Ascending aorta (tissue), 2 donors: ENCODE data around the gene MGAT3. TPM values are rescaled to one million over a fixed set of nuclear protein-coding genes. Genes with fewer than 3 reads are reported as not detected.

Source experiments
- DNase-seq, 2 donors: peaks; one replicate each; pipeline ENCODE4 v3.0.0-alpha.2; 2019; ENCODE audit warnings: low spot score in 2 of 2
- H3K27ac ChIP-seq, 2 donors: fragments of 200-600 bp; sonication (generic); one replicate each; pipeline ENCODE4 v1.5.1; 2016 to 2017; ENCODE audit warnings: mild to moderate bottlenecking in 1 of 2
- H3K27me3 ChIP-seq: fragments of 200-600 bp; sonication (generic); one replicate; pipeline ENCODE4 v1.5.1; 2017
- H3K36me3 ChIP-seq, 2 donors: fragments of 200-600 bp; sonication (generic); one replicate each; pipeline ENCODE4 v1.5.1; 2016
- H3K4me1 ChIP-seq, 2 donors: fragments of 200-600 bp; sonication (generic); one replicate each; pipeline ENCODE4 v1.5.1; 2016 to 2017; ENCODE audit warnings: mild to moderate bottlenecking in 1 of 2
- H3K4me3 ChIP-seq, 2 donors: fragments of 200-600 bp; sonication (generic); one replicate each; pipeline ENCODE4 v1.5.1; 2016 to 2017; ENCODE audit warnings: mild to moderate bottlenecking in 1 of 2
- H3K9me3 ChIP-seq, 2 donors: fragments of 200-600 bp; sonication (generic); one replicate each; pipeline ENCODE4 v1.5.1; 2016
- intact Hi-C: fragments of 100-400 bp; cut with DNase I; formaldehyde crosslinking; loops from one replicate; pipeline ENCODE4 v1.15.1; 2023
- total RNA-seq: library from RNA; depleted of rRNA; stranded (reverse); fragments of >200 nt; gene quantifications from one replicate; pipeline ENCODE4 v1.1.0, GENCODE V29; 2016
- TF ChIP-seq, protein P1 (sequence below), 3 experiments: fragments of 200-600 bp in 2 of 3; fragments of 450-650 bp in 1 of 3; sonication (generic) in 2 of 3; IDR thresholded peaks; one replicate each; pipeline ENCODE4 v1.5.1; 2016 to 2019; ENCODE audit warnings: antibody characterized with exemption in 3 of 3, mild to moderate bottlenecking in 1 of 3, moderate library complexity in 1 of 3

MGAT3 gene
- total RNA-seq, 1 donor from 2014 or later = 9.8 TPM

DNA sequence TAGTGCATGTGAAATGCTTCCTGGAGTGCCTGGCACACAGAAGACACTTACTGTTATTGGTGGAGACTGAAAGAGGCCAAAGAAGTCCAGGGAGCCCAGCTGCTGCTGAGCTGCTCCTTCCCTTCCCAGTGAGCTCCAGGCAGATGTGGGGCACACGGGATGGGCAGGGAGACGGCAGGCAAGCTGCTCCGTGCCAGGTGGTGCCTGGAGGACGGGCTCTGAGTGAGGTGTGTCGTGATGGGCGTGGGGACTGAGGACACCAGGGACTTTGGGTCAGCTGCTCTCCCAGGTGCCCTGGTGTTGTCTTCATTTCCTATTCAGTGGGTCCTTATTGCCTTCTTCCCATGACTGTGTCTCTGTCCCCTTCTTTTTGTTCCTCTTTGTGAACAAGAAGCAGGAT lies 37.7 kb upstream of the MGAT3 start:
- TF ChIP-seq, protein P1, sequence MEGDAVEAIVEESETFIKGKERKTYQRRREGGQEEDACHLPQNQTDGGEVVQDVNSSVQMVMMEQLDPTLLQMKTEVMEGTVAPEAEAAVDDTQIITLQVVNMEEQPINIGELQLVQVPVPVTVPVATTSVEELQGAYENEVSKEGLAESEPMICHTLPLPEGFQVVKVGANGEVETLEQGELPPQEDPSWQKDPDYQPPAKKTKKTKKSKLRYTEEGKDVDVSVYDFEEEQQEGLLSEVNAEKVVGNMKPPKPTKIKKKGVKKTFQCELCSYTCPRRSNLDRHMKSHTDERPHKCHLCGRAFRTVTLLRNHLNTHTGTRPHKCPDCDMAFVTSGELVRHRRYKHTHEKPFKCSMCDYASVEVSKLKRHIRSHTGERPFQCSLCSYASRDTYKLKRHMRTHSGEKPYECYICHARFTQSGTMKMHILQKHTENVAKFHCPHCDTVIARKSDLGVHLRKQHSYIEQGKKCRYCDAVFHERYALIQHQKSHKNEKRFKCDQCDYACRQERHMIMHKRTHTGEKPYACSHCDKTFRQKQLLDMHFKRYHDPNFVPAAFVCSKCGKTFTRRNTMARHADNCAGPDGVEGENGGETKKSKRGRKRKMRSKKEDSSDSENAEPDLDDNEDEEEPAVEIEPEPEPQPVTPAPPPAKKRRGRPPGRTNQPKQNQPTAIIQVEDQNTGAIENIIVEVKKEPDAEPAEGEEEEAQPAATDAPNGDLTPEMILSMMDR (IDR thresholded peaks at IDR 0.05) = no peak
- Histone ChIP-seq H3K36me3 (peaks cover 68 to 80% of the 10 kb centered on the region in 2 donors), H3K4me1 (no peaks in the 10 kb centered on the region), H3K9me3 (no peaks in the 10 kb centered on the region), H3K27me3 (no peaks in the 10 kb centered on the region), H3K4me3 (no peak overlapping the region), H3K27ac (no peak overlapping the region)
- no peak for DNase-seq
- intact Hi-C loops = no loop called here

DNA sequence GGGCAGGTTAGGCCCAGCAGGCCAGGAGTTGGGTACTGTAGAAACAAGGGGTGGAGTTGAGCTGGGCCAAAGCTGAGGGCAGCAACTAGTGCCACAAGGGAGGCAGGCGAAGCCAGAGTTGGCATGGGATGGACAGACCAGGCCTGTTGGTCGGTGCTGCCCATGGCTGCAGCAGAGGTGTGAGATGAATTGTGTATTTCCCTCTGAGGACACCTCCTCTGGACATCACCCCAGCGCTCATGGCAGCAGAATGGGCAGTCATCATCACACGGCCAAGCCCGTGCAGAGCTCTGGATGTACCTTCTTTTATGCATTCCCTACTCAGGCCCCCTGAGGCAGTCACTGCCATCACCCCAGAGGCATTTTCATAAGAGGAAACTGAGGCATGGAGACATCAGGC lies 36.9 kb upstream of the MGAT3 start:
- no peak for DNase-seq
- intact Hi-C loops = no loop called here

DNA sequence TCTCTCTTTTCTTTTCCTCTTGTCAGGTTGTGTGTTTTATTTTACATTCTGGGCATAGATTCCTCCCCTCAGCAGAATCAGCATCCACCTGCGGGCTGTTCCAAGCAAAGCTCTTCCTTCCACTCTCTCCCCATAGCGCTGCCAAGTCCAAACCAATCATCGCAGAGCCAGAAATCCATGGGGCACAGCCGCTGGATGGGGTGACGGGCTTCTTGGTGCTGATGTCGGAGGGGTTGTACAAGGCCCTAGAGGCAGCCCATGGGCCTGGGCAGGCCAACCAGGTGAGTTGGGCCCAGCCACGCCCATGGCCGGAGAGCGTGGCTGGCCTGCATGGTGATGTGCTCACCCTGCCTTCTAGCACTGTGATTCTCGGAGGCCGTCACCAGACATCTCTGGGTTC lies 35.1 kb upstream of the MGAT3 start:
- H3K4me1 ChIP-seq = no peaks in the 10 kb centered on the region
- no peak overlapping the region for H3K27ac ChIP-seq
- H3K4me3 ChIP-seq = no peak overlapping the region
- H3K27me3 ChIP-seq = no peaks in the 10 kb centered on the region
- TF ChIP-seq, protein P1 (IDR thresholded peaks at IDR 0.05) = no peak
- intact Hi-C loops = no loop called here
- H3K36me3 ChIP-seq = peaks cover 60 to 70% of the 10 kb centered on the region in 2 donors
- DNase-seq = no peak
- H3K9me3 ChIP-seq = no peaks in the 10 kb centered on the region

More for the DNA sequence above, 36.9 kb upstream of the MGAT3 start:
- no peaks in the 10 kb centered on the region for H3K27me3 ChIP-seq
- H3K4me1 ChIP-seq = no peaks in the 10 kb centered on the region
- no peak overlapping the region for H3K27ac ChIP-seq
- H3K4me3 ChIP-seq = no peak overlapping the region
- H3K9me3 ChIP-seq = no peaks in the 10 kb centered on the region
- TF ChIP-seq, protein P1 (IDR thresholded peaks at IDR 0.05) = no peak
- H3K36me3 ChIP-seq = peaks cover 68 to 84% of the 10 kb centered on the region in 2 donors

DNA sequence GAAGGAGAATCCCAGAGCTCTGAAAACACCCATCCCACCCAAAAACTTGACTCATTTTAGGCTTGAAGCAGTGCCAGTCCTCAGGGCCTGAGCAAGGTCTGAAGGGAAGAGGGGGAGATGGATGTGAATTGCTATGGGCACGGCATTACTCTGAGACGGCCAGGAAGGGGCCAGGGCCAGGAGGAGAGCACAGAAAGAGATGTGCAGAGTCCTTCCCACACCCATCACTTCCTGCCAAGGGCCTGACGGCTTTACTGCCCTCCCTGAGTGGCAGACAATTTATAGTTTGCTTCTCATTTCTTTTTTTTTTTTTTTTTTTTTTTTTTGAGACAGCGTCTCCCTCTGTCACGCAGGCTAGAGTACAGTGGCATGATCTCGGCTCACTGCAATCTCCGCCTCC lies 34.7 kb upstream of the MGAT3 start:
- DNase-seq = no peak
- TF ChIP-seq, protein P1 (IDR thresholded peaks at IDR 0.05) = no peak
- Histone ChIP-seq H3K36me3 (peaks cover 60 to 70% of the 10 kb centered on the region in 2 donors), H3K27ac (no peak overlapping the region), H3K27me3 (no peaks in the 10 kb centered on the region), H3K9me3 (no peaks in the 10 kb centered on the region), H3K4me3 (no peak overlapping the region), H3K4me1 (no peaks in the 10 kb centered on the region)
- intact Hi-C loops = no loop called here

DNA sequence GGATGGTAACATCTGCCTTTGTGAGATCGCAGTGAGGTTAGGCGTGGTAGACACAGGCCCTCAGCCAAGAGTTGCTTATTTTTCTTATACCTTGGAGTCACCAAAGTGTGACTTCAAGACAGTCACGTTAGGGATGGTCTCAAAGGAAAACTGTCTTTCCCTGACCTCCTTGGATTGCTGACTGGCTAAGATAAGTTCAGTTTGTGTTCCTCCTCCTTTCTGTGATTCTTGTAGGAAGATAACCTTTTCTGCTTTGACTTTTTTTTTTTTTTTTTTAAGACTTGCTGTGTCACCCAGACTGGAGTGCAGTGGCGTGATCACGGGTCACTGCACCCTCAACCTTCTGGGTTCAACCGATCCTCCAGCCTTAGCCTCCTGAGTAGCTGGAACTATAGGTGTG lies 34.1 kb upstream of the MGAT3 start:
- Histone ChIP-seq H3K4me3 (no peak overlapping the region), H3K27me3 (no peaks in the 10 kb centered on the region), H3K27ac (no peak overlapping the region), H3K4me1 (no peaks in the 10 kb centered on the region), H3K9me3 (no peaks in the 10 kb centered on the region), H3K36me3 (peaks cover 59 to 70% of the 10 kb centered on the region in 2 donors)
- no peak for DNase-seq
- intact Hi-C loops = no loop called here
- TF ChIP-seq, protein P1 (IDR thresholded peaks at IDR 0.05) = no peak

DNA sequence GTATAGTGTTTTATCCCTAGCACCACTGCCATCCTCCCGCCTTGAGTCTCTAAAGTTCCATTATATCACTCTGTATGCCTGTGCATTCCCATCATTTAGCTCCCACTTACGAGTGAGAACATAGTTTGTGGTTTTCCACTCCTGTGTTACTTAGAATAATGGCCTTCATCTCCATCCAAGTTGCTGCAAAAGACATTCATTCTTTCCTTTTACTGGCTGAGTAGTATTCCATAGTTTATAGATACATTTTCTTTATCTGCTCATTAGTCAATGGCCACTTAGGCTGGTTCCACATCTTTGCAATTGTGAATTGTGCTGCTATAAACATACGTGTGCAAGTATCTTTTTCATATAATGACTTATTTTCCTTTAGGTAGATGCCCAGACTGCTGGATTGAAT lies 32.8 kb upstream of the MGAT3 start:
- Histone ChIP-seq H3K27ac (no peak overlapping the region), H3K27me3 (no peaks in the 10 kb centered on the region), H3K4me3 (no peak overlapping the region), H3K36me3 (peaks cover 59 to 75% of the 10 kb centered on the region in 2 donors), H3K9me3 (no peaks in the 10 kb centered on the region), H3K4me1 (no peaks in the 10 kb centered on the region)
- TF ChIP-seq, protein P1 (IDR thresholded peaks at IDR 0.05) = no peak
- intact Hi-C loops = no loop called here
- DNase-seq = no peak
